ENCODE measurements around the gene LSAMP.

- TF ChIP-seq POLR2A (IDR thresholded peaks at IDR 0.05; ENCODE audit: low read depth) = no peak
- no peak for TF ChIP-seq CTCF (IDR thresholded peaks at IDR 0.05)
Observed at GRCh38 chr3:116253511-116253910, 191.8 kb downstream of the LSAMP start.

Data from esophagus muscularis mucosa (tissue), 3 donors.